ENCODE results near the gene CKLF. TPM values are rescaled to one million over a fixed set of nuclear protein-coding genes. Genes with fewer than 3 reads are reported as not detected.

CKLF gene
- total RNA-seq, 1 experiment from 2014 or later, result 21.0 TPM

- TF ChIP-seq ERG (CRISPR knock-in tag; IDR thresholded peaks at IDR 0.05) (no peak), ZBTB43 (CRISPR knock-in tag; IDR thresholded peaks at IDR 0.05) (no peak), RORB (CRISPR knock-in tag; IDR thresholded peaks at IDR 0.05) (no peak), SMAD4 (CRISPR knock-in tag; IDR thresholded peaks at IDR 0.05) (no peak), AFF4 (CRISPR knock-in tag; IDR thresholded peaks at IDR 0.05; ENCODE audit: borderline replicate concordance) (no peak), ZSCAN18 (CRISPR knock-in tag; IDR thresholded peaks at IDR 0.05) (no peak), NFYB (CRISPR knock-in tag; conservative IDR thresholded peaks at IDR 0.05; ENCODE audit: low read depth) (no peak)
- TF ChIP-seq, protein P1, sequence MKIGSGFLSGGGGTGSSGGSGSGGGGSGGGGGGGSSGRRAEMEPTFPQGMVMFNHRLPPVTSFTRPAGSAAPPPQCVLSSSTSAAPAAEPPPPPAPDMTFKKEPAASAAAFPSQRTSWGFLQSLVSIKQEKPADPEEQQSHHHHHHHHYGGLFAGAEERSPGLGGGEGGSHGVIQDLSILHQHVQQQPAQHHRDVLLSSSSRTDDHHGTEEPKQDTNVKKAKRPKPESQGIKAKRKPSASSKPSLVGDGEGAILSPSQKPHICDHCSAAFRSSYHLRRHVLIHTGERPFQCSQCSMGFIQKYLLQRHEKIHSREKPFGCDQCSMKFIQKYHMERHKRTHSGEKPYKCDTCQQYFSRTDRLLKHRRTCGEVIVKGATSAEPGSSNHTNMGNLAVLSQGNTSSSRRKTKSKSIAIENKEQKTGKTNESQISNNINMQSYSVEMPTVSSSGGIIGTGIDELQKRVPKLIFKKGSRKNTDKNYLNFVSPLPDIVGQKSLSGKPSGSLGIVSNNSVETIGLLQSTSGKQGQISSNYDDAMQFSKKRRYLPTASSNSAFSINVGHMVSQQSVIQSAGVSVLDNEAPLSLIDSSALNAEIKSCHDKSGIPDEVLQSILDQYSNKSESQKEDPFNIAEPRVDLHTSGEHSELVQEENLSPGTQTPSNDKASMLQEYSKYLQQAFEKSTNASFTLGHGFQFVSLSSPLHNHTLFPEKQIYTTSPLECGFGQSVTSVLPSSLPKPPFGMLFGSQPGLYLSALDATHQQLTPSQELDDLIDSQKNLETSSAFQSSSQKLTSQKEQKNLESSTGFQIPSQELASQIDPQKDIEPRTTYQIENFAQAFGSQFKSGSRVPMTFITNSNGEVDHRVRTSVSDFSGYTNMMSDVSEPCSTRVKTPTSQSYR (CRISPR knock-in tag; IDR thresholded peaks at IDR 0.05), result no peak
Measured at GRCh38 chr16:66560107-66560506, 7.7 kb downstream of the CKLF start (continued).

- H3K27ac Mint-ChIP-seq, result no peak overlapping the region
- POLR2A ChIA-PET, result no interaction called here
- CTCF ChIA-PET, result interaction anchor here (0.7 to 2.2 kb wide), 5 partner anchors 9 to 90 kb away, joined by 3 to 11 read pairs (median 4); partner anchors contain the start of genes CKLF and CMTM2
- no peaks in the 10 kb centered on the region for H3K4me1 Mint-ChIP-seq
- ATAC-seq, result no peak
- no peak for TF ChIP-seq HMGXB4 (CRISPR knock-in tag; IDR thresholded peaks at IDR 0.05)
- TF ChIP-seq ELF4 (CRISPR knock-in tag; IDR thresholded peaks at IDR 0.05; ENCODE audit: low read depth), result no peak
- no peak for TF ChIP-seq NFYB (CRISPR knock-in tag; conservative IDR thresholded peaks at IDR 0.05; ENCODE audit: low read depth)
- TF ChIP-seq ZNF532 (CRISPR knock-in tag; IDR thresholded peaks at IDR 0.05; ENCODE audit: borderline replicate concordance), result no peak
- TF ChIP-seq, protein P2, sequence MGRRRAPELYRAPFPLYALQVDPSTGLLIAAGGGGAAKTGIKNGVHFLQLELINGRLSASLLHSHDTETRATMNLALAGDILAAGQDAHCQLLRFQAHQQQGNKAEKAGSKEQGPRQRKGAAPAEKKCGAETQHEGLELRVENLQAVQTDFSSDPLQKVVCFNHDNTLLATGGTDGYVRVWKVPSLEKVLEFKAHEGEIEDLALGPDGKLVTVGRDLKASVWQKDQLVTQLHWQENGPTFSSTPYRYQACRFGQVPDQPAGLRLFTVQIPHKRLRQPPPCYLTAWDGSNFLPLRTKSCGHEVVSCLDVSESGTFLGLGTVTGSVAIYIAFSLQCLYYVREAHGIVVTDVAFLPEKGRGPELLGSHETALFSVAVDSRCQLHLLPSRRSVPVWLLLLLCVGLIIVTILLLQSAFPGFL (CRISPR knock-in tag; IDR thresholded peaks at IDR 0.05; ENCODE audit: borderline replicate concordance), result no peak
- TF ChIP-seq ZNF138 (CRISPR knock-in tag; conservative IDR thresholded peaks at IDR 0.05), result no peak
- no peaks in the 10 kb centered on the region for H3K36me3 Mint-ChIP-seq
- H3K27me3 Mint-ChIP-seq (ENCODE audit: low read depth), result no peaks in the 10 kb centered on the region; the same call in 1 of the 2 replicates
- no peaks in the 10 kb centered on the region for H3K9me3 Mint-ChIP-seq
- no peak overlapping the region for H3K4me3 Mint-ChIP-seq
- no peak for DNase-seq (ENCODE audit: low spot score)
Measured at GRCh38 chr16:66561381-66562080, 9.2 kb downstream of the CKLF start.

All from WTC11 (cell line).